ENCODE measurements around the gene OSBP.

- TF ChIP-seq EZH2 (IDR thresholded peaks at IDR 0.05; ENCODE audit: insufficient read depth, poor library complexity, severe bottlenecking) (no peak), EZH2phosphoT487 (IDR thresholded peaks at IDR 0.05; ENCODE audit: insufficient read depth, low read depth) (no peak)
Measured at GRCh38 chr11:59560702-59561473, 54.7 kb downstream of the OSBP start.

All from GM23248 (cell line).